ENCODE measurements around the gene SLC8A2. TPM values are rescaled to one million over a fixed set of nuclear protein-coding genes. Genes with fewer than 3 reads are reported as not detected.

SLC8A2 gene
- total RNA-seq, 5 donors from 2014 or later (not counting 1 experiment from before 2014, with no cell fraction given) = not detected

GRCh38 chr19:47408156-47408938 is 63.3 kb downstream of the SLC8A2 start:
- no peak overlapping the region for H3K27ac ChIP-seq (ENCODE audit: low read length)
- Mint-ChIP-seq H3K36me3 (no peaks in the 10 kb centered on the region), H3K4me1 (peaks cover 0 to 8% (median 2%) of the 10 kb centered on the region in 3 donors), H3K9me3 (no peaks in the 10 kb centered on the region), H3K27ac (no peak overlapping the region), H3K4me3 (no peak overlapping the region), H3K27me3 (peaks cover 46 to 54% of the 10 kb centered on the region in 2 donors)
- no peaks in the 10 kb centered on the region for H3K9me3 ChIP-seq
- WGBS (ENCODE audit: insufficient coverage) = 88% methylated on average over 5 of the region's 14 CpGs
- POLR2A ChIA-PET = no interaction called here
- H3K4me3 ChIP-seq (ENCODE audit: control insufficient read depth in 1 of 2, extremely low read depth in 1 of 2, low read length in 1 of 2) = no peak overlapping the region
- peaks cover 5 to 64% of the 10 kb centered on the region in 2 experiments for H3K27me3 ChIP-seq (replicated peaks in 1 of 2; ENCODE audit: control insufficient read depth in 2 of 2, extremely low read depth in 1 of 2, insufficient read depth in 2 of 2, low read length in 1 of 2)
- H3K36me3 ChIP-seq (ENCODE audit: control insufficient read depth in 2 of 2, extremely low read depth in 1 of 2, insufficient read depth in 1 of 2, low read length in 1 of 2) = no peaks in the 10 kb centered on the region
- ATAC-seq (replicated peaks in 1 of 4) (no peak), DNase-seq (no peak)
- CTCF ChIA-PET = no interaction called here
- H3K4me1 ChIP-seq (ENCODE audit: control insufficient read depth in 1 of 2, extremely low read depth in 1 of 2, insufficient read depth in 2 of 2, low read length in 2 of 2) = peaks cover 0 to 4% of the 10 kb centered on the region in 2 experiments

- 11% methylated on average over 10 of the region's 14 CpGs for WGBS (ENCODE audit: insufficient coverage)
- CTCF ChIA-PET = no interaction called here
- ATAC-seq (replicated peaks in 1 of 4) (no peak), DNase-seq (no peak)
- Histone ChIP-seq H3K27ac (ENCODE audit: low read length) (no peak overlapping the region), H3K36me3 (ENCODE audit: control insufficient read depth in 2 of 2, extremely low read depth in 1 of 2, insufficient read depth in 1 of 2, low read length in 1 of 2) (no peaks in the 10 kb centered on the region), H3K4me1 (ENCODE audit: control insufficient read depth in 1 of 2, extremely low read depth in 1 of 2, insufficient read depth in 2 of 2, low read length in 2 of 2) (peaks cover 0 to 4% of the 10 kb centered on the region in 2 experiments), H3K4me3 (ENCODE audit: control insufficient read depth in 1 of 2, extremely low read depth in 1 of 2, low read length in 1 of 2) (no peak overlapping the region), H3K9me3 (no peaks in the 10 kb centered on the region), H3K27me3 (replicated peaks in 1 of 2; ENCODE audit: control insufficient read depth in 2 of 2, extremely low read depth in 1 of 2, insufficient read depth in 2 of 2, low read length in 1 of 2) (peaks cover 5 to 68% of the 10 kb centered on the region in 2 experiments)
- H3K27ac Mint-ChIP-seq = no peak overlapping the region
- H3K4me3 Mint-ChIP-seq = no peak overlapping the region
- peaks cover 0 to 8% (median 2%) of the 10 kb centered on the region in 3 donors for H3K4me1 Mint-ChIP-seq
- no peaks in the 10 kb centered on the region for H3K36me3 Mint-ChIP-seq
- POLR2A ChIA-PET = no interaction called here
- peaks cover 46 to 59% of the 10 kb centered on the region in 2 donors for H3K27me3 Mint-ChIP-seq
- no peaks in the 10 kb centered on the region for H3K9me3 Mint-ChIP-seq
Observed at GRCh38 chr19:47407417-47407774, 64.3 kb downstream of the SLC8A2 start.

GRCh38 chr19:47406711-47407416 is 64.8 kb downstream of the SLC8A2 start:
- Mint-ChIP-seq H3K36me3 (no peaks in the 10 kb centered on the region), H3K4me1 (peaks cover 0 to 8% (median 2%) of the 10 kb centered on the region in 3 donors), H3K4me3 (no peak overlapping the region), H3K27ac (no peak overlapping the region), H3K9me3 (no peaks in the 10 kb centered on the region), H3K27me3 (peaks cover 46 to 62% of the 10 kb centered on the region in 2 donors)
- Histone ChIP-seq H3K9me3 (no peaks in the 10 kb centered on the region), H3K36me3 (ENCODE audit: control insufficient read depth in 2 of 2, extremely low read depth in 1 of 2, insufficient read depth in 1 of 2, low read length in 1 of 2) (no peaks in the 10 kb centered on the region), H3K4me3 (ENCODE audit: control insufficient read depth in 1 of 2, extremely low read depth in 1 of 2, low read length in 1 of 2) (no peak overlapping the region), H3K27me3 (replicated peaks in 1 of 2; ENCODE audit: control insufficient read depth in 2 of 2, extremely low read depth in 1 of 2, insufficient read depth in 2 of 2, low read length in 1 of 2) (peaks cover 5 to 70% of the 10 kb centered on the region in 2 experiments), H3K4me1 (ENCODE audit: control insufficient read depth in 1 of 2, extremely low read depth in 1 of 2, insufficient read depth in 2 of 2, low read length in 2 of 2) (peaks cover 0 to 4% of the 10 kb centered on the region in 2 experiments), H3K27ac (ENCODE audit: low read length) (no peak overlapping the region)
- CTCF ChIA-PET = no interaction called here
- no peak for DNase-seq
- ATAC-seq (replicated peaks in 1 of 4) = no peak
- WGBS (ENCODE audit: insufficient coverage) = 18% methylated on average over 44 of the region's 47 CpGs
- POLR2A ChIA-PET = no interaction called here

- peaks cover 5 to 76% of the 10 kb centered on the region in 2 experiments for H3K27me3 ChIP-seq (replicated peaks in 1 of 2; ENCODE audit: control insufficient read depth in 2 of 2, extremely low read depth in 1 of 2, insufficient read depth in 2 of 2, low read length in 1 of 2)
- H3K4me3 ChIP-seq (ENCODE audit: control insufficient read depth in 1 of 2, extremely low read depth in 1 of 2, low read length in 1 of 2) = no peak overlapping the region
- no peak overlapping the region for H3K27ac ChIP-seq (ENCODE audit: low read length)
- Mint-ChIP-seq H3K9me3 (no peaks in the 10 kb centered on the region), H3K27me3 (peaks cover 46 to 67% of the 10 kb centered on the region in 2 donors), H3K4me1 (peaks cover 0 to 8% (median 2%) of the 10 kb centered on the region in 3 donors), H3K27ac (no peak overlapping the region), H3K4me3 (no peak overlapping the region), H3K36me3 (no peaks in the 10 kb centered on the region)
- H3K9me3 ChIP-seq = no peaks in the 10 kb centered on the region
- ATAC-seq (replicated peaks in 1 of 4) (no peak), DNase-seq (no peak)
- ChIA-PET POLR2A (no interaction called here), CTCF (no interaction called here)
- WGBS (ENCODE audit: insufficient coverage) = 71% methylated on average over 2 of the region's 5 CpGs
- H3K36me3 ChIP-seq (ENCODE audit: control insufficient read depth in 2 of 2, extremely low read depth in 1 of 2, insufficient read depth in 1 of 2, low read length in 1 of 2) = no peaks in the 10 kb centered on the region
- H3K4me1 ChIP-seq (ENCODE audit: control insufficient read depth in 1 of 2, extremely low read depth in 1 of 2, insufficient read depth in 2 of 2, low read length in 2 of 2) = peaks cover 0 to 4% of the 10 kb centered on the region in 2 experiments
Observed at GRCh38 chr19:47405854-47406417, 65.8 kb downstream of the SLC8A2 start.

- no peaks in the 10 kb centered on the region for H3K9me3 ChIP-seq
- H3K27ac ChIP-seq (ENCODE audit: low read length) = no peak overlapping the region
- peaks cover 0 to 4% of the 10 kb centered on the region in 2 experiments for H3K4me1 ChIP-seq (ENCODE audit: control insufficient read depth in 1 of 2, extremely low read depth in 1 of 2, insufficient read depth in 2 of 2, low read length in 2 of 2)
- Mint-ChIP-seq H3K4me1 (peaks cover 0 to 8% (median 2%) of the 10 kb centered on the region in 3 donors), H3K27ac (no peak overlapping the region), H3K4me3 (no peak overlapping the region), H3K36me3 (no peaks in the 10 kb centered on the region), H3K9me3 (no peaks in the 10 kb centered on the region), H3K27me3 (peaks cover 46 to 69% of the 10 kb centered on the region in 2 donors)
- POLR2A ChIA-PET = no interaction called here
- H3K4me3 ChIP-seq (ENCODE audit: control insufficient read depth in 1 of 2, extremely low read depth in 1 of 2, low read length in 1 of 2) = no peak overlapping the region
- WGBS (ENCODE audit: insufficient coverage) = 100% methylated on average over 1 of the region's 4 CpGs
- CTCF ChIA-PET = no interaction called here
- ATAC-seq (replicated peaks in 1 of 4) = no peak
- no peak for DNase-seq
- H3K27me3 ChIP-seq (replicated peaks in 1 of 2; ENCODE audit: control insufficient read depth in 2 of 2, extremely low read depth in 1 of 2, insufficient read depth in 2 of 2, low read length in 1 of 2) = peaks cover 5 to 76% of the 10 kb centered on the region in 2 experiments
- H3K36me3 ChIP-seq (ENCODE audit: control insufficient read depth in 2 of 2, extremely low read depth in 1 of 2, insufficient read depth in 1 of 2, low read length in 1 of 2) = no peaks in the 10 kb centered on the region
Observed at GRCh38 chr19:47405197-47405550, 66.5 kb downstream of the SLC8A2 start.

GRCh38 chr19:47404334-47405196 is 67.1 kb downstream of the SLC8A2 start:
- POLR2A ChIA-PET = no interaction called here
- H3K4me1 Mint-ChIP-seq = peaks cover 0 to 8% (median 2%) of the 10 kb centered on the region in 3 donors

More at GRCh38 chr19:47404334-47405196, 67.1 kb downstream of the SLC8A2 start:
- Mint-ChIP-seq H3K4me3 (no peak overlapping the region), H3K36me3 (no peaks in the 10 kb centered on the region), H3K27me3 (peaks cover 46 to 70% of the 10 kb centered on the region in 2 donors), H3K9me3 (no peaks in the 10 kb centered on the region), H3K27ac (no peak overlapping the region)
- H3K9me3 ChIP-seq = no peaks in the 10 kb centered on the region
- H3K4me1 ChIP-seq (ENCODE audit: control insufficient read depth in 1 of 2, extremely low read depth in 1 of 2, insufficient read depth in 2 of 2, low read length in 2 of 2) = peaks cover 0 to 4% of the 10 kb centered on the region in 2 experiments
- DNase-seq = no peak
- ATAC-seq (replicated peaks in 1 of 4) = no peak
- no peak overlapping the region for H3K27ac ChIP-seq (ENCODE audit: low read length)
- H3K27me3 ChIP-seq (replicated peaks in 1 of 2; ENCODE audit: control insufficient read depth in 2 of 2, extremely low read depth in 1 of 2, insufficient read depth in 2 of 2, low read length in 1 of 2) = peaks cover 5 to 74% of the 10 kb centered on the region in 2 experiments
- whole genome bisulfite sequencing (ENCODE audit: insufficient coverage) = 75% methylated on average over 6 of the region's 9 CpGs
- H3K36me3 ChIP-seq (ENCODE audit: control insufficient read depth in 2 of 2, extremely low read depth in 1 of 2, insufficient read depth in 1 of 2, low read length in 1 of 2) = no peaks in the 10 kb centered on the region
- H3K4me3 ChIP-seq (ENCODE audit: control insufficient read depth in 1 of 2, extremely low read depth in 1 of 2, low read length in 1 of 2) = no peak overlapping the region
- CTCF ChIA-PET = no interaction called here
